ENCODE results near the gene PRICKLE1. TPM values are rescaled to one million over a fixed set of nuclear protein-coding genes. Genes with fewer than 3 reads are reported as not detected.

PRICKLE1 gene
- total RNA-seq, 2 experiments from 2014 or later: 0.05 to 0.11 TPM

- POLR2A ChIA-PET: no interaction called here
- DNase-seq: no peak
- Mint-ChIP-seq H3K4me3 (no peak overlapping the region), H3K36me3 (ENCODE audit: low read depth) (no peaks in the 10 kb centered on the region), H3K9me3 (ENCODE audit: insufficient read depth) (peaks cover 2% of the 10 kb centered on the region), H3K27me3 (ENCODE audit: low read depth) (no peaks in the 10 kb centered on the region), H3K27ac (no peak overlapping the region), H3K4me1 (ENCODE audit: low read depth) (no peaks in the 10 kb centered on the region)
- CTCF ChIA-PET: no interaction called here
- no peak for ATAC-seq
Observed at GRCh38 chr12:42611571-42612230, 22.2 kb upstream of the PRICKLE1 start.

GRCh38 chr12:42609605-42610004 lies 20.1 kb upstream of the PRICKLE1 start:
- ATAC-seq (no peak), DNase-seq (no peak)
- no peaks in the 10 kb centered on the region for H3K9me3 Mint-ChIP-seq (ENCODE audit: insufficient read depth)
- H3K27ac Mint-ChIP-seq: no peak overlapping the region
- no peaks in the 10 kb centered on the region for H3K36me3 Mint-ChIP-seq (ENCODE audit: low read depth)
- no peak overlapping the region for H3K4me3 Mint-ChIP-seq
- no peaks in the 10 kb centered on the region for H3K27me3 Mint-ChIP-seq (ENCODE audit: low read depth)
- ChIA-PET POLR2A (no interaction called here), CTCF (no interaction called here)
- H3K4me1 Mint-ChIP-seq (ENCODE audit: low read depth): no peaks in the 10 kb centered on the region

GRCh38 chr12:42608196-42608825 lies 18.8 kb upstream of the PRICKLE1 start:
- DNase-seq: no peak
- no peak overlapping the region for H3K27ac Mint-ChIP-seq
- ATAC-seq: no peak
- no peak overlapping the region for H3K4me3 Mint-ChIP-seq
- H3K9me3 Mint-ChIP-seq (ENCODE audit: insufficient read depth): no peaks in the 10 kb centered on the region
- ChIA-PET CTCF (no interaction called here), POLR2A (no interaction called here)
- no peaks in the 10 kb centered on the region for H3K36me3 Mint-ChIP-seq (ENCODE audit: low read depth)
- no peaks in the 10 kb centered on the region for H3K27me3 Mint-ChIP-seq (ENCODE audit: low read depth)
- no peaks in the 10 kb centered on the region for H3K4me1 Mint-ChIP-seq (ENCODE audit: low read depth)

GRCh38 chr12:42607584-42608058 lies 18.1 kb upstream of the PRICKLE1 start:
- Mint-ChIP-seq H3K36me3 (ENCODE audit: low read depth) (no peaks in the 10 kb centered on the region), H3K27ac (no peak overlapping the region), H3K4me1 (ENCODE audit: low read depth) (no peaks in the 10 kb centered on the region), H3K9me3 (ENCODE audit: insufficient read depth) (no peaks in the 10 kb centered on the region), H3K27me3 (ENCODE audit: low read depth) (no peaks in the 10 kb centered on the region), H3K4me3 (no peak overlapping the region)
- ATAC-seq (no peak), DNase-seq (no peak)
- ChIA-PET POLR2A (no interaction called here), CTCF (no interaction called here)

GRCh38 chr12:42606471-42606870 lies 16.9 kb upstream of the PRICKLE1 start:
- no peaks in the 10 kb centered on the region for H3K9me3 Mint-ChIP-seq (ENCODE audit: insufficient read depth)
- ChIA-PET POLR2A (no interaction called here), CTCF (no interaction called here)
- H3K27ac Mint-ChIP-seq: no peak overlapping the region
- no peak overlapping the region for H3K4me3 Mint-ChIP-seq
- H3K36me3 Mint-ChIP-seq (ENCODE audit: low read depth): no peaks in the 10 kb centered on the region
- H3K4me1 Mint-ChIP-seq (ENCODE audit: low read depth): no peaks in the 10 kb centered on the region
- no peak for ATAC-seq
- H3K27me3 Mint-ChIP-seq (ENCODE audit: low read depth): no peaks in the 10 kb centered on the region
- no peak for DNase-seq

GRCh38 chr12:42605685-42606084 lies 16.1 kb upstream of the PRICKLE1 start:
- no peaks in the 10 kb centered on the region for H3K9me3 Mint-ChIP-seq (ENCODE audit: insufficient read depth)
- no peak for ATAC-seq
- H3K36me3 Mint-ChIP-seq (ENCODE audit: low read depth): no peaks in the 10 kb centered on the region
- CTCF ChIA-PET: no interaction called here
- POLR2A ChIA-PET: no interaction called here
- H3K4me3 Mint-ChIP-seq: no peak overlapping the region
- DNase-seq: no peak
- no peaks in the 10 kb centered on the region for H3K27me3 Mint-ChIP-seq (ENCODE audit: low read depth)
- no peaks in the 10 kb centered on the region for H3K4me1 Mint-ChIP-seq (ENCODE audit: low read depth)
- no peak overlapping the region for H3K27ac Mint-ChIP-seq

GRCh38 chr12:42603246-42603990 lies 13.9 kb upstream of the PRICKLE1 start:
- H3K36me3 Mint-ChIP-seq (ENCODE audit: low read depth): no peaks in the 10 kb centered on the region
- no peaks in the 10 kb centered on the region for H3K4me1 Mint-ChIP-seq (ENCODE audit: low read depth)
- no peak for DNase-seq
- no peaks in the 10 kb centered on the region for H3K27me3 Mint-ChIP-seq (ENCODE audit: low read depth)
- ATAC-seq: no peak
- no peaks in the 10 kb centered on the region for H3K9me3 Mint-ChIP-seq (ENCODE audit: insufficient read depth)
- H3K4me3 Mint-ChIP-seq: no peak overlapping the region
- H3K27ac Mint-ChIP-seq: no peak overlapping the region
- ChIA-PET POLR2A (no interaction called here), CTCF (no interaction called here)

GRCh38 chr12:42593874-42594273 lies 4.3 kb upstream of the PRICKLE1 start:
- DNase-seq (no peak), ATAC-seq (no peak)
- ChIA-PET POLR2A (no interaction called here), CTCF (no interaction called here)
- peaks cover 42% of the 10 kb centered on the region for H3K27me3 Mint-ChIP-seq (ENCODE audit: low read depth)
- no peak overlapping the region for H3K27ac Mint-ChIP-seq
- H3K9me3 Mint-ChIP-seq (ENCODE audit: insufficient read depth): no peaks in the 10 kb centered on the region
- no peak overlapping the region for H3K4me3 Mint-ChIP-seq
- H3K36me3 Mint-ChIP-seq (ENCODE audit: low read depth): no peaks in the 10 kb centered on the region
- peaks cover 11% of the 10 kb centered on the region for H3K4me1 Mint-ChIP-seq (ENCODE audit: low read depth)

GRCh38 chr12:42590330-42590934 lies 886 bp upstream of the PRICKLE1 start:
- CTCF ChIA-PET: no interaction called here

GRCh38 chr12:42588524-42589464 lies 752 bp downstream of the PRICKLE1 start:
- no peaks in the 10 kb centered on the region for H3K9me3 Mint-ChIP-seq (ENCODE audit: insufficient read depth)
- peaks cover 55% of the 10 kb centered on the region for H3K27me3 Mint-ChIP-seq (ENCODE audit: low read depth)
- DNase-seq: no peak
- ATAC-seq: peak; percentile 30
- ChIA-PET CTCF (no interaction called here), POLR2A (no interaction called here)
- peaks cover 16% of the 10 kb centered on the region for H3K4me1 Mint-ChIP-seq (ENCODE audit: low read depth)
- no peak overlapping the region for H3K27ac Mint-ChIP-seq
- H3K36me3 Mint-ChIP-seq (ENCODE audit: low read depth): no peaks in the 10 kb centered on the region
- peak overlapping the region; percentile 36 for H3K4me3 Mint-ChIP-seq

More at GRCh38 chr12:42590330-42590934, 886 bp upstream of the PRICKLE1 start:
- no peaks in the 10 kb centered on the region for H3K9me3 Mint-ChIP-seq (ENCODE audit: insufficient read depth)
- ATAC-seq: no peak
- POLR2A ChIA-PET: no interaction called here
- no peaks in the 10 kb centered on the region for H3K36me3 Mint-ChIP-seq (ENCODE audit: low read depth)
- H3K27me3 Mint-ChIP-seq (ENCODE audit: low read depth): peaks cover 53% of the 10 kb centered on the region
- DNase-seq: no peak
- peaks cover 16% of the 10 kb centered on the region for H3K4me1 Mint-ChIP-seq (ENCODE audit: low read depth)
- no peak overlapping the region for H3K27ac Mint-ChIP-seq
- peak overlapping the region; percentile 43 for H3K4me3 Mint-ChIP-seq

GRCh38 chr12:42587601-42588523 lies 1.7 kb downstream of the PRICKLE1 start:
- H3K4me1 Mint-ChIP-seq (ENCODE audit: low read depth): peaks cover 16% of the 10 kb centered on the region
- POLR2A ChIA-PET: no interaction called here

More at GRCh38 chr12:42587601-42588523, 1.7 kb downstream of the PRICKLE1 start:
- peaks cover 56% of the 10 kb centered on the region for H3K27me3 Mint-ChIP-seq (ENCODE audit: low read depth)
- DNase-seq (no peak), ATAC-seq (no peak)
- CTCF ChIA-PET: no interaction called here
- H3K9me3 Mint-ChIP-seq (ENCODE audit: insufficient read depth): no peaks in the 10 kb centered on the region
- no peak overlapping the region for H3K27ac Mint-ChIP-seq
- H3K4me3 Mint-ChIP-seq: no peak overlapping the region
- no peaks in the 10 kb centered on the region for H3K36me3 Mint-ChIP-seq (ENCODE audit: low read depth)

Data from activated CD8-positive, alpha-beta T cell treated with anti-CD3 and anti-CD28 coated beads, Interleukin-2, amount 10 ng/mL, durations not matched to agents 7 days and 5 days (primary cell).